MM.1S (cell line): ENCODE data around the gene CRTAC1.

Experiments
- DNase-seq: peaks from one replicate; pipeline ENCODE4 v3.0.0-alpha.2; 2015
- H2AFZ ChIP-seq: fragments of 300-600 bp; sonication (generic); 2 replicates; pipeline ENCODE4 v1.6.0; 2016; ENCODE audit warnings: antibody characterized with exemption, low read length
- H3F3A ChIP-seq: fragments of 300-600 bp; sonication (generic); 2 replicates; pipeline ENCODE4 v1.6.1; 2016; ENCODE audit warnings: mild to moderate bottlenecking, antibody characterized with exemption, low read length, moderate library complexity, mixed read lengths; ENCODE audit not compliant: insufficient read depth
- H3K27ac ChIP-seq: fragments of 300-600 bp; sonication (generic); 2 replicates; pipeline ENCODE4 v1.5.1; 2016; ENCODE audit warnings: mild to moderate bottlenecking, low read length
- H3K27me3 ChIP-seq: fragments of 300-600 bp; sonication (generic); replicated peaks from 2 replicates; pipeline ENCODE4 v1.6.0; 2016; ENCODE audit warnings: low read length; ENCODE audit not compliant: insufficient read depth
- H3K36me3 ChIP-seq: fragments of 300-600 bp; sonication (generic); replicated peaks from 2 replicates; pipeline ENCODE4 v1.6.1; 2016; ENCODE audit warnings: mild to moderate bottlenecking, low read length, mixed read lengths; ENCODE audit not compliant: insufficient read depth
- H3K4me1 ChIP-seq: fragments of 300-600 bp; sonication (generic); 2 replicates; pipeline ENCODE4 v1.6.1; 2016; ENCODE audit warnings: low read length, mixed read lengths
- H3K4me2 ChIP-seq: fragments of 300-600 bp; sonication (generic); 2 replicates; pipeline ENCODE4 v1.6.0; 2016; ENCODE audit warnings: low read depth, low read length
- H3K4me3 ChIP-seq: fragments of 300-600 bp; sonication (generic); 2 replicates; pipeline ENCODE4 v1.5.1; 2016; ENCODE audit warnings: low read length, mixed read lengths
- H3K79me2 ChIP-seq: fragments of 300-600 bp; sonication (generic); 2 replicates; pipeline ENCODE4 v1.6.1; 2016; ENCODE audit warnings: mixed run types, low read length, mixed read lengths
- H3K9ac ChIP-seq: fragments of 300-600 bp; sonication (generic); 2 replicates; pipeline ENCODE4 v1.6.1; 2016; ENCODE audit warnings: low read length, mixed read lengths
- H3K9me2 ChIP-seq: fragments of 300-600 bp; sonication (generic); replicated peaks from 2 replicates; pipeline ENCODE4 v1.6.1; 2016; ENCODE audit warnings: mild to moderate bottlenecking, low read length, mixed read lengths; ENCODE audit not compliant: insufficient read depth
- H3K9me3 ChIP-seq: fragments of 300-600 bp; sonication (generic); replicated peaks from 2 replicates; pipeline ENCODE4 v1.6.1; 2016; ENCODE audit warnings: mild to moderate bottlenecking, low read length, mixed read lengths; ENCODE audit not compliant: insufficient read depth
- H4K20me1 ChIP-seq: fragments of 300-600 bp; sonication (generic); 2 replicates; pipeline ENCODE4 v1.6.1; 2016; ENCODE audit warnings: mild to moderate bottlenecking, low read length, moderate library complexity, mixed read lengths; ENCODE audit not compliant: insufficient read depth
- EZH2 ChIP-seq: fragments of 300-600 bp; sonication (generic); optimal IDR thresholded peaks from 2 replicates; pipeline ENCODE3; 2017; ENCODE audit warnings: low read depth, mild to moderate bottlenecking, antibody characterized with exemption, low read length, mixed read lengths
- EZH2phosphoT487 ChIP-seq: fragments of 300-600 bp; sonication (generic); IDR thresholded peaks from 2 replicates; pipeline ENCODE4 v1.6.1; 2018; ENCODE audit warnings: antibody characterized with exemption, low read length
- TF ChIP-seq, protein P1 (sequence below): fragments of 300-600 bp; sonication (generic); IDR thresholded peaks from 2 replicates; pipeline ENCODE4 v1.5.1; 2016; ENCODE audit warnings: antibody characterized with exemption, low read length, mixed read lengths

CRTAC1 gene

DNA sequence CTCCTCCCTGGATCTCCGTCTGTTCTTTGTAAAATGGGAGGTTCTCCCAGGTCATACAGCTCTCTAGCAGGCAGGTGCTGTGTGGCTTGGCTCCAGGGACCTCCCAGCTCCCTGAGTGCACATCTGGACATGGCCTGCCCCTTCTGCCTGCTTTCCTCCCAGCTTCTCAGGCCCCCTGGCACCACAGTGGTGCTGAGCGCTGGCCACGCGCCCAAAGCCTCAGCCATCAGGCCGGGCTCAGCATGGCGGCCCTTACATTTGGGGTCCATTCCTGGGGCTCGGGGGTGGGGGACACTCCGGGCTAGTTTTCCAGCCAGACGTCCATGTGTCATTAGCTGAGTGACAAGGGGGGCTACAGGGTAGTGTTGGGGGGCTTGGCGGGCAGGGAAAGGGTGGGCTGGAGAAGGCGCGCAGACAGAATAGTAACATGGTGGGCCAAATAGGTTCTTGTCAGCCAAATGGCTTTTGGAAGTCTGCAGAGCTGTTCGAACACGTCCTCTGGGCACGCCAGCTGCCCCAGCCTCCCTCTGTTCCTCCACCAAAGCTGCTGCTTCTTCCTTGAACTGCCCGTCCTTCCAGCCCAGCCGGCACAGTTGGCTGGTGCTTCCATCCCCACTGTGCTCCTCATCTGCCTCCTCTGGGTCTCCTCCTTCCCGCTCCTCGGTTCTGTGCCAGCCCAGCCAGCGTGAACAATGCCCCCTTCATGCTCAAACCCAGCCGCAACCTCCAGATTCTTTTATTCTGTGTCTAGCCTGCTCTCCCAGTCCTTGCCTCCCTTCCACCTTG lies 114.9 kb downstream of the CRTAC1 start:
- H3K4me2 ChIP-seq: no peak overlapping the region

DNA sequence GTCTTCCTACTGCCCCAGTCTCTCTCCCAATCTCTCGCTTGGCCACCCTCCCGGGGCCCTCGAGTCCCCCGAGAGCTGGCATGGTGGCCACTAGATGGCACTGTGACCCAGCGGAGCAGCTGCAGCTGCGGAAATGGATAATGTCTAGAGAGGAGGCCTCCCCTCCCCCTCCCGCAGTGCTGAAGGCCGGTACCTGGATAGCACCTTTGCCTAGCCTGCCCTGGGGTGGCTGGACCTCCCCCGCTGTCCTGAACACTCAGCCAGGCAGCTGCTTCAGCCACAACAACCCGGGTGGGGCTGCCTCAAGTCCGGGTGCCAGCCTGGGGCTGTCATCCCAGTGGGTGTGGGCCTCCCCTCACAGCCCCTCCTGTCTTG lies 115.6 kb downstream of the CRTAC1 start:
- H3K4me1 ChIP-seq: no peaks in the 10 kb centered on the region
- H4K20me1 ChIP-seq: no peaks in the 10 kb centered on the region
- no peaks in the 10 kb centered on the region for H3K79me2 ChIP-seq
- H3K4me3 ChIP-seq: no peak overlapping the region
- H3K36me3 ChIP-seq: no peaks in the 10 kb centered on the region
- H3K9me2 ChIP-seq: no peaks in the 10 kb centered on the region
- no peak overlapping the region for H3K27ac ChIP-seq
- TF ChIP-seq, protein P1, sequence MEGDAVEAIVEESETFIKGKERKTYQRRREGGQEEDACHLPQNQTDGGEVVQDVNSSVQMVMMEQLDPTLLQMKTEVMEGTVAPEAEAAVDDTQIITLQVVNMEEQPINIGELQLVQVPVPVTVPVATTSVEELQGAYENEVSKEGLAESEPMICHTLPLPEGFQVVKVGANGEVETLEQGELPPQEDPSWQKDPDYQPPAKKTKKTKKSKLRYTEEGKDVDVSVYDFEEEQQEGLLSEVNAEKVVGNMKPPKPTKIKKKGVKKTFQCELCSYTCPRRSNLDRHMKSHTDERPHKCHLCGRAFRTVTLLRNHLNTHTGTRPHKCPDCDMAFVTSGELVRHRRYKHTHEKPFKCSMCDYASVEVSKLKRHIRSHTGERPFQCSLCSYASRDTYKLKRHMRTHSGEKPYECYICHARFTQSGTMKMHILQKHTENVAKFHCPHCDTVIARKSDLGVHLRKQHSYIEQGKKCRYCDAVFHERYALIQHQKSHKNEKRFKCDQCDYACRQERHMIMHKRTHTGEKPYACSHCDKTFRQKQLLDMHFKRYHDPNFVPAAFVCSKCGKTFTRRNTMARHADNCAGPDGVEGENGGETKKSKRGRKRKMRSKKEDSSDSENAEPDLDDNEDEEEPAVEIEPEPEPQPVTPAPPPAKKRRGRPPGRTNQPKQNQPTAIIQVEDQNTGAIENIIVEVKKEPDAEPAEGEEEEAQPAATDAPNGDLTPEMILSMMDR: peak; percentile 90
- no peak for TF ChIP-seq EZH2
- no peaks in the 10 kb centered on the region for H3K9me3 ChIP-seq
- no peaks in the 10 kb centered on the region for H3F3A ChIP-seq
- peak overlapping the region; percentile 29; the same call in 1 of the 2 replicates for H3K4me2 ChIP-seq
- H3K9ac ChIP-seq: no peak overlapping the region
- peak; percentile 66 for DNase-seq
- no peak overlapping the region for H2AFZ ChIP-seq
- peaks cover 70% of the 10 kb centered on the region for H3K27me3 ChIP-seq

More for the DNA sequence above, 114.9 kb downstream of the CRTAC1 start:
- H3F3A ChIP-seq: no peaks in the 10 kb centered on the region
- no peaks in the 10 kb centered on the region for H3K36me3 ChIP-seq
- no peaks in the 10 kb centered on the region for H4K20me1 ChIP-seq
- H3K9me3 ChIP-seq: no peaks in the 10 kb centered on the region
- H3K4me3 ChIP-seq: no peak overlapping the region
- no peak for DNase-seq
- H3K27ac ChIP-seq: no peak overlapping the region
- no peak overlapping the region for H3K9ac ChIP-seq
- H3K27me3 ChIP-seq: peaks cover 66% of the 10 kb centered on the region
- no peak overlapping the region for H2AFZ ChIP-seq
- no peaks in the 10 kb centered on the region for H3K4me1 ChIP-seq
- no peaks in the 10 kb centered on the region for H3K9me2 ChIP-seq
- no peaks in the 10 kb centered on the region for H3K79me2 ChIP-seq
- TF ChIP-seq EZH2phosphoT487 (no peak), EZH2 (no peak)
- TF ChIP-seq, protein P1: no peak

DNA sequence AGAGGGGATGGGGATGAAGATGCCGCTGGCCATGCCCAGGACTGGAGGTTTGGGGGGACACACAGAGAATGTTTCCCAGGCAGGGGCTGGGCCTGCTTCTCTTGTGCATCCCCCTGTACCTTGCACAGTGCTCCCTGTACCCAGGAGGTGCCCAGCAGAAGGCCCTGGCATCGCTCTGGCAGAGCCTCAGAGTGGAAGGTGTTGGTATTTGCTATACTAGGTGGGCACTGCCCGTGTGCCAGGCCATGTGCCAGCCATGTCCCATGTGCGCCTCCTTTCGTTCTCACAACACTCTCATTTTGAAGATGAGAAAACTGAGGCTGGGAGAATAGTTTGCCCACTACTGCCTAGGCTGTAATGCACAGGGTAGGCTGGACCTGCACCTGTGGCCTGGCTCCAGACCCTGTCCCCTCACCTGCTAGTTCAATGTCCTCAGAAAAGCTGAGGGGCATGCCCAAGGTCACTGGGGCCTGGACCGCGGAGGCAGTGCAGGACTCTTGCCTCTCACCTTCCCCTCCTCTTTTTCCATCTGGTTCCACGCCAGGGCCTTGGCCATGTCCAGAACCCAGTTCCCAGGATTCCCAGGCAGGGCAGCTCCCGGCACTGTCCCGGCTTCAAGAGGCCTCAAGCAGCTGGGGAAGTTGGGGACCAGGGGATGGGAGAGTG lies 116.1 kb downstream of the CRTAC1 start:
- no peaks in the 10 kb centered on the region for H3K4me1 ChIP-seq
- H2AFZ ChIP-seq: no peak overlapping the region
- H3K9ac ChIP-seq: no peak overlapping the region
- no peak overlapping the region for H3K27ac ChIP-seq
- no peaks in the 10 kb centered on the region for H3K79me2 ChIP-seq
- no peak overlapping the region for H3K4me2 ChIP-seq
- H3K4me3 ChIP-seq: no peak overlapping the region
- no peaks in the 10 kb centered on the region for H3F3A ChIP-seq
- peaks cover 70% of the 10 kb centered on the region for H3K27me3 ChIP-seq
- H4K20me1 ChIP-seq: no peaks in the 10 kb centered on the region
- TF ChIP-seq, protein P1: no peak
- TF ChIP-seq EZH2phosphoT487 (no peak), EZH2 (no peak)
- DNase-seq: no peak
- H3K9me2 ChIP-seq: no peaks in the 10 kb centered on the region
- H3K9me3 ChIP-seq: no peaks in the 10 kb centered on the region
- no peaks in the 10 kb centered on the region for H3K36me3 ChIP-seq
